Stimulated activated CD8-positive, alpha-beta memory T cell treated with anti-CD3 and anti-CD28 coated beads, Interleukin-15, amount 100 ng/mL, for 4 hours (primary cell): ENCODE results near the gene DEFB108B.
"Not testable (repeated sequence)": the region's sequence is repeated elsewhere in the genome, so short reads cannot be mapped to it uniquely, and the experiment has no call there.

ENCODE experiments used
- DNase-seq, 2 donors: peaks; one replicate each; pipeline ENCODE4 v3.0.0-alpha.2; 2020; ENCODE audit warnings: low read depth in 2 of 2

DEFB108B gene, protein sequence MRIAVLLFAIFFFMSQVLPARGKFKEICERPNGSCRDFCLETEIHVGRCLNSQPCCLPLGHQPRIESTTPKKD

DNA sequence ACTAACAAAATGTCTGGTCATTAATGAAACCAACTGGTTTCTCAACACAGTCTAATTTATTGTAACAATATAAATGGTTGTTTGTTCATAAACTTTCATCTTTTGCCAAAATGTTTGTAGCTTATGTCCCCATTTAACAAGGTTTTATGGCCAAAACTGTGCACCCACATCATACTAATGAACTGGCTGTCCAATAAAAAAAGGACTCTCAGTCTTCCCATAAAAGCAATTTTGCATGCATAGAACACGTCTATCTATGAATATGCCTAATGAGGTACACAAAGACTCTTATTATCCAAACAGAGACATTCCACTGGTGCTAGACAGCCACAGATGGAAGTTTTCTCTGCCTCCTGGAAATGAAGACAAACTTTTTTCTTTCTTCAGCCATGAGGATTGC is at the start of gene DEFB108B:
TSS of gene DEFB108B (plus strand) at position 390 of the 400 bp plus-strand sequence. CDS start at position 390, 0 bp downstream.
- DNase-seq = not testable (repeated sequence)

DNA sequence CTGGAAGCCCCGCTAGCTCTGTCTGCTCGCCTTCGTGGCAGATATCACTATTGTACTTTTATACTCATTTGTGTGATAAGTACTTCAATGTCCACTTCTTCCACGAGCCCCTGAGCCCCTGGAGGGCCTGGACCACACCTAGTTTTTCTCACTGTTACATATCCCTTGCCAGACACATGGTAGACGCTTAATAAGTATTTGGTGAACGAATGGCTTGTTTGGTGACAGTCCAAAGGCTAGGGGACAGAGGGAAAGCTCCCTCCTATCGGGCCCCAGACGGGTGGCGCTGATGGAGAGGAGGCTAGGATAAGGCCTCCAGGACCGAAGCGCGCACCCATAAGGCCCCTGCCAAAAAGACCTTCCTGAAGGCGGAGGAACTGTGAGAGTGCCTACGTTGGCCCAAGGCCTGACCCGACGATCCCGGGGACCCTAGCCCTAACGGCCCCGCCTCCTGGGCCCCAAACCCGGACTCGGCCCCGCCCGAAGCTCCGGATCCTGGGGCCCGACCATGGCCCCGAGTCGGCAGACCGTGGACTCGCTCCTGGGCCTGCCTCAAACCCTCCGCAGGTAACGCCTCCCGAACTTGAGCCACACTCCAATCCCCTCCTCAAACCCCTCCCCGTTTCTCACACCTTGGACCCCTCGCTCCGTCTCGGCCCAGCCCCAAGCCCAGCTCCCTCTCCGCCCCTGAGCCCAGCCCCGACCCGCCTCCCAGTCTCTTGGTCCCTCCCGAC is 46.7 kb upstream of the DEFB108B start:
- not testable (repeated sequence) for DNase-seq

DNA sequence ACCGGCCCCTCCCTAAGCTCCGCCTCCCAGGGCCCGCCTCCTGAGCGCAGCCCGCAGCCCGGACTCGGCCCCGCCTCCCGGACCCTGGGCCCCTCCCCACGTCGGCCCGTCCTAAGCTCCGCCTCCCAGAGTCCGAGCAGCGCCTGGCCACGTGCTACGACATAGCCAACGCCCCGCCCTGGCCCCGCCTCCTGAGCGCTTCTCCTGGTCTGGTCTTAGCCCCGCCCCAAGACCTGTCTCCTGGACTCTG is 46.2 kb upstream of the DEFB108B start:
- DNase-seq = peak; percentile 96 to 99

DNA sequence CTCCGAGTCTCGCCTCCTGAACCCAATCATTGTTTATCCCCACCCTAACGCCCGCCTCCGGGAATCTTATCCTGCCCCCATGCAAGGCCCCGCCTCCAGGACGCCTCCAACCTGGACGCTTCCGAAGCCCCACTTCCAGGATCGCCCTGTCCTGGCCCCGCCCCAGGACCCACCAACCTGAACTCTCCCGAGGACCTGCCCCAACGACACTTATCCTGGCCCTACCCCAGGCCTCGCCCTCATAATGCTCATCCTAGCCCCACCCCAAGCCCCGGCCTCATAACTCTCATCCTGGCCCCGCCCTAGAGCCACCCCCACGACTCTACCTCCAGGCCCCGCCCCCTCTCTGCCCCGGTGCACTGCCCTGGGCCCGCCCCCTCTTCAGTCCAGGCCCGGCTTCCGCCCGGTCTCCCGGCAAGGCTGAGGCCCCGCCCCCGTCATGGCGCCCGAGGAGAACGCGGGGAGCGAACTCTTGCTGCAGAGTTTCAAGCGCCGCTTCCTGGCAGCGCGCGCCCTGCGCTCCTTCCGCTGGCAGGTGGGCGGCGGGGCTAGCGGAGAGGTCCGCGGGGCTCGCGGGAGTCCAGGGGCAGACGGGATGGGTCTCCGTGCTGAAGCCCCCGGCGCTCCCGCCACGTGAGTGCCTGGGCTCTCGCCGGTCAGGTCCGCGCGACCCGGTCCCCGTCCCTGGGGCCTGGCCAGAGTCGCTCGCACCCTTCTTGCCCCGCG is 45.7 kb upstream of the DEFB108B start:
- peak; percentile 79 to 80 for DNase-seq

DNA sequence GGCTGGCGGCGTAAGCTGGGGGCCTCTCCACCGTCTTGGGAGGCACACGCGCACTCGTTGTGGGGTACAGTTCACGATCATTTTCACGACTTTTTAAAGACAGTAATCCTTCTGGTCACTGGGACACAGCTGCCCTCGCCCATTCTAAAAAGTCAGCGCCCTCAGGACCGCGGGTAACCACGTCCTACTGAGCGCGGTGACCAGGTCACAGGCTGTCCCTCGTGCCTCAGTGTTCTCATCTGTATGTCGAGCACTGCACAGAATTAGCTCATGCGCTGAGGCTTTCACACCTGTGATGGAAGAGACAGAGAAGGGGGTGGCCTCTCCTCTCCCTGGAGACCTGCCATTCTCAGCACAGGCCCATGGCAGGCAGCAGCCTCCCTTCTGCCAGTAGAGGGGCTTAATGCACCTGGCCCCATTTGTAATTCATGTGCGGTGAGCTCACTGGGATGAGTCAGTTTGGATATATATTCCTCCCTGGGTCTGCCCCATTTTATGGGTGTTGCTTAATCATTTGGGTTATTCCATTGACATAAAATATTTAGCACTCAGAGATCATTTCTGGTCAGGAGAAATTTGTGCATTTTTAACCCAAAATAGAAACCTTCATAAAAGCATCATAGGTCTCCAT is 45.1 kb upstream of the DEFB108B start:
- peak in 1 of 2 donors; percentile 6 for DNase-seq

DNA sequence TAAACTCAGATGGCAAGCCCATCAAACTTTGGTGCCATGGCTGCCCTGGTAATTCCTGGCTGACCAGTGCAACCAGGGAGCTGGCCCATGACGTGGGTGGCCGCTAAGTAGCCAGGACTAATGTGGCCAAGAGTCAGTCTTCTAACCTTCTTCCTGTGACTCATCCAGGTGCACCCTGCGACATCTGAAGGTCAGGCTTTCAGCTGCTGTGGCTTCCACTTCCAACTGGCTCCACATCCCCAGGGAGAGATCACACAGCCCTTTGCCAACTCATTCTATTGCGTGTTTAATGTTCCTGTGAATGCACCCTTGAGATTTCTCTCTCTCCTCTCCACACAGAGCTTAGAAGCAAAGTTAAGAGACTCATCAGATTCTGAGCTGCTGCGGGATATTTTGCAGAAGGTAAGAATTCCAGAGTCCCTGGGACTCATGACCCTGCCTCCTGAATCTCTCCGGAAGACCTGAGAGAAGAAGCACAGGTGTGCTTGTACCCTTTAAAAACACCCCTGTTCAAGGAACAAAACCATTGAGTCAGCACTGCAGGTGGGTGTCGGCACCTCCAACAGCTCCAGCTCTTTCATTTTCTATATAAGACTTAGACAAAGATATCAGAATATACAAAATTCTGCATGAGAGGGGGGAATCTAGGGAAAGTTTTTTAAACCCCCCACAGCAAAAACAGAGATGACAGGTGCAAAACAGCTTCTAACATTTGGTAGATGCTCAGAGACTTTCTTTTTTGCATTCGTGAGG is 43.4 kb upstream of the DEFB108B start:
- not testable (repeated sequence) for DNase-seq

DNA sequence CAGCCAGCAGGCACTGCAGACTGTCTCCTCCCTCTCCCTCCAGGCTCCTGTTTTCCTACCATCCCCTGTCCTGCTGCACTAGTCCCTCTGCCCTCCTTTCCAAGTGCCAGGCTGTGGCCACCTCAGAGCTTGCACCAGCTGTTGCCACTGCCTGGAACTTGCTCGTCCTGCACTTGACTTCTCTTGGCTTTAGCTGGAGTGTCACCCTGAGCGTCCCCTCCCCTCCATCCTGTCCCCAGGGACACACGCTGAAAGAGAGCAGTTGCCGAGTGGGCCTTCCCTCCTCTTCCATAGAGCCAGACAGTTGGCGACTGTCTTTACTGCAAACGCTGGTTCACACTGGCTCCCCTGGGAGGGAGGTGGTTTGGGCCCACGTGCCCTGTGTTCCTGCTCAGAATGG is 41.9 kb upstream of the DEFB108B start:
- not testable (repeated sequence) for DNase-seq

DNA sequence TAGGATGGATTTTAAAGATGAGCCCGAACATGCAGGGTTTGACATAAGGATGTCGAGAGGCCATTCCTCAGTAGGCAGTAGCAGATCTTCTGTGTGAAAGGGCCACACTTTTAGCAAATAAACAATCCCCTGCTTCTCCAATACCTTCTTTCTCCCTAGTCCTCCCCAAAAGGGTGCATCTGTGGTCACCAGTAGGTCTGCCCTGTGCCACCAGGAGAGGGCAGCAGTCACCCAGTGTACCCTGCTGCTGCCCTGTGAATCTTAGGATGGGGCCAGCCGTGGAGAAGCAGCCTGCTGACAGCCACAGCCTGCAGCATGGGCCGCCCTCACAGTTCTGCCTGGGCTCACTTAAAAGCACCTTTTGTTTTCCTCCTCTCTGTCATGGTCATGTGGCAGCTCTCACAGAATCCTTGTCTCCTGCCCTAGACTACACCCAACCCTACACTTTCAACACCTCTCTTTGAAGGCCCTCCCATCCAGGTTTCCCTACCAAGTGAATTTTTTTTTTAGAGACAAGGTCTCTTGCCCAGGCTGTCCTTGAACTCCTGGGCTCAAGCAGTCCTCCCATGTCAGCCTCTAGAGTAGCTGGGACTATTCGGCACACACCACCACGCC is 40.3 kb upstream of the DEFB108B start:
- DNase-seq = not testable (repeated sequence)

DNA sequence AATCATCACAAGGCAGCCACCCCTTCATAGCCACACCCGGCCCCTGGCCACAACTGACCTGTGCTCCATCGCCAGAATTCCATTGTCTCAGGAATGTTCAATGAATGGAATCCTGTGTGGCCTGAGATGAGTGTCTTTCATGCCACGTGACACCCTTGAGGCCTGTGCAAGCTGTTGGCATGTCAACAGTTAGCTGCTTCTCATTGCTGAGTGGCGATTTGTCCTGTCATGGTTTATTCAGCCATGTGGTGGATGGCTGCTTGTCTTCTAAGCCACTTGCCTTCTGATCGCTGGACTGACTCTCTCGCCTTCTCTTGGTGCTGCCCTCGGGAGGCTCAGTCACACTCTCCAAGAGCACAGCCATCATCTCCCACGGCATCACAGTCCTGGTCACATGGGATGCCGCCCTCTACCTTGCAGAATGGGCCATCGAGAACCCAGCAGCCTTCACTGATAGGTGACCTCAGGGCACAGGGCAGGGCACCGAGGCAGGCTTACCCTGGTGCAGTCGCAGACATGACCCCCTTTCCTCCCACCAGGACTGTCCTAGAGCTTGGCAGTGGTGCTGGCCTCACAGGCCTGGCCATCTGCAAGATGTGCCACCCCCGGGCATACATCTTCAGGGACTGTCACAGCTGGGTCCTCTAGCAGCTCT is 38.5 kb upstream of the DEFB108B start:
- not testable (repeated sequence) for DNase-seq

DNA sequence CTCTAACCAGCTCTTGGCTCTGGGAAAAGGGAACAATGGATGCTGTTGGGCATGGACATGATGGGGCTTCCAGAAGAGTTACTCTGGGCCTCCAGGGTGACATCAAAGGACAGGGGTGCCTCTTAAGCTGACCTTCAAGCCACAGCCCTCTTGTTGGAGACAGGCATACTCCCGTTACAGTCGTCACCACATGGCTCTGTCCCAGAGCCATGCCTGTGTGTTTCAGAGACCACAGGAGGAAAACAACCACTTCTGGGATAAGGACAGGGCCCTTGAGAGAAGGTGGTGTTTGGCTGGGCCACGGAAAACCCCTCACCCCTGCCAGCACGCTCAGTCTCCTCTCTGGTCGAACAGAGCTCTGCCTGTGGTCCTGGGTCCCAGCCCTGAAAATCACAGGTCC is 37.8 kb upstream of the DEFB108B start:
- DNase-seq = not testable (repeated sequence)

DNA sequence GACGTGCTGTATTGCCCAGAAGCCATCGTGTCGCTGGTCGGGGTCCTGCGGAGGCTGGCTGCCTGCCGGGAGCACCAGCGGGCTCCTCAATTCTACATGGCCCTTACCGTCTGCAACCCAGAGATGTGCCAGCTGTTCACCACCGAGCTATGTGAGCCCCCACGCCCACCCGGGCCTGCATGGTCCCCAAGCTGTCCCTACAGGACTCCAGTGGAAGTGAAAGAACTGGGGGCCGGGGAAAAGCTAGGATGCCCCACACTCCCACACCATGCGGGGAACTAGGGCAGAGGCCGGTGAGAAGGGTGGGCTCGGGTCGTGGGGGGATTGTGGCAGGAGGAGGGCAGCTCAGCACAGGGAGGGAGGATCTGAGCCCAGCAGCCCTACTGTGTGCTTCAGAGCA is 37.0 kb upstream of the DEFB108B start:
- not testable (repeated sequence) for DNase-seq

DNA sequence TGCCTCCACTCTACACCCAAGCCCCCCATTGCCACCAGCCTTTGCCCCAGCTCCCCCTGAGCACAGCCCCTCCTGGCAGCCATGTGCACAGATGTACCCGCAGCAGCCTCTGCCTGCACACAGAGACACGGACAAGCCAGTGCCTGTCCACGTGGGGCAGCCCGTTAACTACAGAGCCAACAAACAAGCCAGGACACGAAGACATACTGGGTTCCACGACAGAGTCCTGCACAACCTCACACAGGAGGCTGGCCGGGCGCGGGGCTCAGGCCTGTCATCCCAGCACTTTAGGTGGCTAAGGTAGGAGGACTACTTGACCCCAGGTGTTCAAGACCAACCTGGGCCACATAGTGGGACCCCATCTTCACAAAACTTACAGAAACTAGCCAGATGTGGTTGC is 36.2 kb upstream of the DEFB108B start:
- DNase-seq = not testable (repeated sequence)

DNA sequence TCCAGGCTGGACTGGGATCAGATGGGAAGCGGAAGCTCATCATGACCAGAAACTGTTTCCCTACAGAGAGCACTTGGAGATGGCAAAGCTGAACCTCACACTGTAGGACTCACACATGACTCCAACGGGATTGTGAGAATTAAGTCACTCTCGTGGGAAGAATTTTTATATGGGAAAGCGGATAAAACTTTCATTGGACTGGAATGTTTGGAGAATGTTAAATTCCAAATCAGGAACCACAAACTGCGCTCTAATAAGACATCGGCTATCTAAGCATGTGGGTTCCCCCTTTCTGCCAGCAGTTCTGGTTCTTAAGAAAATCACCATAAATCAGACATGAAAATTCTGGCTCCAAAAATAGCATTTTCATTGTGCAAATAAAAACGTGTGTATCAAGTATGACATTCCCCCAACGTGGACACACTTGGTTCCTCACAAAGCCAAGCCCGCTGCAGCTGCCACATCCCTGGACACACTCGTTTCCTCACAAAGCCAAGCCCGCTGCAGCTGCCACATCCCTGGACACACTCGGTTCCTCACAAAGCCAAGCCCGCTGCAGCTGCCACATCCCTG is 33.4 kb upstream of the DEFB108B start:
- DNase-seq = not testable (repeated sequence)

DNA sequence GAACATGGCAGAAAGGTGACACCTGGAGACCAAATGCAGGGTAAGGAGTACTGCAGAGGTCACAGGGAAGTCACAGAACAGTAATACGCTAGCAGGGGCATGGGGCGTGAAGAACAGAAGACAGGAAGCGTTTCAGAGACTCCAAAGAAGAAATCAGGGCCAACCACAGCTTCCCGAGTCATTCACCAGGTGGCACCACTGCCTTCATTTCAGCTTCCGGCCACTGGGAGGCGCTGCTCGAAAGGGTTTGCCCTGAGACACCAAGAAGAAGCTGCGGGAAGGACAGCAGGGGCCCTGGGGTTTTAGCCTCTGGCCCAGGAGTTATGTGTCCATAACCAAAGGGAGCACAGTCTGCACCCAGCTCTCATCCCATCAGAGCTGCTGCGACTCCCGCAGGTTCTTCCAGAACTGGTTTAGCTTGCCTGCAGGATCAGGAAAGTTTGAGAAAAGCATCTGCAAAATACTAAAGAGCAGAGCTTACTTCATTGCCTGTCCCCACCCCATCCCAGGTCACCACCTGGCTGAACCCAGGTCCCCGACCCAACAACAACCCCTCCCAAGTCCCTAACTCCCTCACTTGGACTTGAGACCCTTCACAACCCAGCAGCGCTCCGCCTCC is 32.6 kb upstream of the DEFB108B start:
- peak; percentile 45 to 60 for DNase-seq

DNA sequence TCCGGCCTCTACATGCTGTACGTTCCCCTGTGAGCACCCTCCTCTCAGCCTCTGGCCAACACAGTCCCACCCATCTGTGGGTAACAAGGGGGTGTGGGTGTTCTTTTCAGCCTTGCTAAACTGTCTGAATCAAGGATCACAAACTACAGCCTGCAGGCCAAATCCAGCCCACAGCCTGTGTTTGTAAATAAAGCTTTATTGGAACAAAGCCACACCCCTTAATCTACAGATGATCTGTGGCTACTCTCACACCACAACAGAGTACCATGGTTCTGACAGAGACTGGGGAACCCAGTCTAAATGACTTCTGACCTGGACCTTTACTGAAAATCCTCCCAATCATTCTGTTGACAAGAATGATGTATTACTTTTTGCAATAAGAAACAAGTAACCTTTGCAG is 32.0 kb upstream of the DEFB108B start:
- not testable (repeated sequence) for DNase-seq

DNA sequence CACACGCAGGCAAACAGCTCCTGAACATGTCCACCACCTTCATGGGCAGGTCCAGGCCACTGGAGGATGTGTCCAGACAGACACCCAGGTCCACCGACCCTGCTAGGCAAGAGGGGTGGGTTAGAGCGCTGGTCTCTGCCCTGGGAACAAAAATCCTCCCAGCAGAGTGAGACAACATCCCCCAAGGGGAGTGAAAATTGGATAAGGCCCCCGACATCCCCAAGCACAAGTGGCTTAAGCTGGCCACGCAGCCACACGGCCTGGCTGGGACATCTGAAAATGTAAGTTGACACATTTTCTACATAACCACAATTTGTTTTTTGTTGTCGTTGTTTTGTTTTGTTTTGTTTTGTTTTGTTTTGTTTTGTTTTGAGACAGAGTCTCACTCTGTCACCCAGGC is 30.1 kb upstream of the DEFB108B start:
- DNase-seq = not testable (repeated sequence)

DNA sequence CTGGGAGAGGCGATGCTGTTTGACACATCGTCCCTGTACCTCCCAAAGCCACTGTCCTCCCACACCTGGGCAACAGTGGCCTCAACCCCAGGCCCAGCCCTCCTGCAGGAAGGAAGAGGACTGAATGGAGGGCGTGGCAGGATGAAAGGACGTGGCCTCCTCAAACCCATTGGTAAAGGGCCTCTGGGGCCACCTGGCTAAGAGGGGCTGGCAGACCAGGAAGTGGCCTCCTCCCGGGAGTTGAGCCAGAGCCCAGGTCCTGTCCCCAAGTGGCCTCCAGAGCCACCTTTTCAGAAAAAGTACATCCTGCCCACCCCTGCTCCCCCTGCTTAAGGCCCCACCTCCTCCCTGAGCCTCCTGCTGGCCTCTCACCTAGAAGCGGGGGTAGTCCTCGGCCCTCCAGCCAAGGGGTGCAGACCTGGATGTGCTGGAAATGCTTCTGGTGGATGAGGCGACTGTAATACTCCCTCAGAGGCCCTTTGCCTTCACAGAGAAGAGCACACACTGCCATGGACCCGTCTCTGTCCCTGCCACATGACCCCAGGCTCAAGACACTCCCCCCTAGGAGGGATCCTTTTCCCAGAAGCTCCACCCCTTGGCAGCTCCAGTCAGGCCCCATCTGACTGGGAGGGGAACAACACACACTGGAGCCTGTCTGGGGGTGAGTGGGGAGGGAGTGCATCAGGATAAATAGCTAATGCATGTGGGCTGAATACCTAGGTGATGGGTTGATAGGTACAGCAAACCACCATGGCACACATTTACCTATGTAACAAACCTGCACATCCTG is 28.6 kb upstream of the DEFB108B start:
- not testable (repeated sequence) for DNase-seq

DNA sequence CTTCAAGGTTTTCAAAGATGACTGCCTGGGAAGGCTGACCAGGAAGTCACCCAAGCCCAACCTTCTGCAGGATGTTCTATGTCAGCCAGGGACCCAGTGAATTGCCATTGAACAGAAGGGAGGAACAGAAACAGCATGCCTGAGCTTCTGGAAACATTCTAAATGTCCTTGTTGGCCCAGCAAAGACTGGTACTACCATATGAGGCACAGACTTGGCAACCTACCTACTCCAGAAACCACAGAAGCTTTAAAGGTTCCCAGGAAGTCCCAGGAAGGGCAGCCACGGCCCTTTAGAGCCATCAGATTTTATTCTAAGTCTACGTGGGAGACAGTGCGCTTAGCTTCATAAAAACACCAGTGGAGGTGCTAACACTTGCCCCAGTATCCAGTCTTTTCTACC is 20.5 kb upstream of the DEFB108B start:
- not testable (repeated sequence) for DNase-seq
